AG04449 (cell line): ENCODE measurements around the gene EDC4.

Experiments used
- CTCF ChIA-PET: fragments of 350-600 bp; formaldehyde crosslinking; extraction: SDS; loops from one replicate; lab custom pipeline; 2021; ENCODE audit warnings: antibody characterized with exemption; lab: Yijun Ruan, JAX
- POLR2A ChIA-PET: fragments of 400-600, 350-600 bp; formaldehyde crosslinking; extraction: SDS; loops from one replicate; lab custom pipeline; 2020; ENCODE audit warnings: antibody characterized with exemption, inconsistent platforms; lab: Yijun Ruan, JAX
- DNase-seq: peaks from one replicate; pipeline ENCODE4 v3.0.0-alpha.2; 2010; ENCODE audit warnings: low read depth, low spot score
- H3K4me3 ChIP-seq: 2 replicates; pipeline ENCODE4 v1.5.1; 2011; ENCODE audit warnings: low read depth, mild to moderate bottlenecking, control low read depth, low read length
- CTCF ChIP-seq: IDR thresholded peaks from one replicate; pipeline ENCODE4 v1.5.1; 2011; ENCODE audit warnings: mild to moderate bottlenecking, moderate library complexity, low read length, control low read depth, inconsistent platforms; ENCODE audit not compliant: insufficient read depth; ENCODE audit errors: missing control alignments

EDC4 gene

GRCh38 chr16:67878232-67878631 is 5.4 kb downstream of the EDC4 start:
- ChIA-PET CTCF (no interaction called here), POLR2A (no interaction called here)
- no peak overlapping the region for H3K4me3 ChIP-seq
- DNase-seq = no peak
- no peak for TF ChIP-seq CTCF

GRCh38 chr16:67878846-67879245 is 6.0 kb downstream of the EDC4 start:
- no peak for TF ChIP-seq CTCF
- no peak for DNase-seq
- POLR2A ChIA-PET = no interaction called here
- H3K4me3 ChIP-seq = no peak overlapping the region
- CTCF ChIA-PET = interaction anchor here (1.2 to 1.7 kb wide), 2 partner anchors 14 to 62 kb away, joined by 4 to 5 read pairs; no protein-coding TSS in a partner anchor

- ChIA-PET POLR2A (no interaction called here), CTCF (interaction anchor here (1.2 to 11.9 kb wide), 3 partner anchors 14 to 63 kb away, joined by 4 to 196 read pairs (median 5); partner anchors contain the start of genes CTRL and PSMB10)
- DNase-seq = no peak
- no peak for TF ChIP-seq CTCF
- no peak overlapping the region for H3K4me3 ChIP-seq
Measured at GRCh38 chr16:67879462-67879861, 6.6 kb downstream of the EDC4 start.

- DNase-seq = no peak
- CTCF ChIA-PET = interaction anchor here (1.2 to 11.9 kb wide), 4 partner anchors 15 to 63 kb away, joined by 3 to 196 read pairs (median 4); partner anchors contain the start of genes CTRL and PSMB10
- H3K4me3 ChIP-seq = no peak overlapping the region
- no peak for TF ChIP-seq CTCF
- POLR2A ChIA-PET = no interaction called here
Measured at GRCh38 chr16:67879936-67880335, 7.1 kb downstream of the EDC4 start.

GRCh38 chr16:67880584-67880983 is 7.7 kb downstream of the EDC4 start:
- DNase-seq = no peak
- ChIA-PET POLR2A (no interaction called here), CTCF (interaction anchor here (1.2 to 11.9 kb wide), 7 partner anchors 12 to 163 kb away, joined by 3 to 196 read pairs (median 4); partner anchors contain the start of genes CTRL, NUTF2, PSKH1 and PSMB10)
- TF ChIP-seq CTCF = no peak
- no peak overlapping the region for H3K4me3 ChIP-seq

GRCh38 chr16:67881621-67882161 is 8.8 kb downstream of the EDC4 start:
- no peak overlapping the region for H3K4me3 ChIP-seq
- ChIA-PET POLR2A (interaction anchor here (1.1 kb wide), 1 partner anchor 54 kb away, joined by 3 read pairs; no protein-coding TSS in a partner anchor), CTCF (interaction anchor here (1.0 to 11.9 kb wide), 11 partner anchors 7 to 347 kb away, joined by 3 to 196 read pairs (median 33); partner anchors contain the start of genes CTRL, EDC4, NUTF2 and PSKH1)
- TF ChIP-seq CTCF = no peak
- no peak for DNase-seq
